Measurements from ENCODE around the gene USB1. TPM values are rescaled to one million over a fixed set of nuclear protein-coding genes. Genes with fewer than 3 reads are reported as not detected.

Gene USB1
- total and polyA plus RNA-seq, 11 donors = 20.3 to 61.9 (median 34.4) TPM

DNA sequence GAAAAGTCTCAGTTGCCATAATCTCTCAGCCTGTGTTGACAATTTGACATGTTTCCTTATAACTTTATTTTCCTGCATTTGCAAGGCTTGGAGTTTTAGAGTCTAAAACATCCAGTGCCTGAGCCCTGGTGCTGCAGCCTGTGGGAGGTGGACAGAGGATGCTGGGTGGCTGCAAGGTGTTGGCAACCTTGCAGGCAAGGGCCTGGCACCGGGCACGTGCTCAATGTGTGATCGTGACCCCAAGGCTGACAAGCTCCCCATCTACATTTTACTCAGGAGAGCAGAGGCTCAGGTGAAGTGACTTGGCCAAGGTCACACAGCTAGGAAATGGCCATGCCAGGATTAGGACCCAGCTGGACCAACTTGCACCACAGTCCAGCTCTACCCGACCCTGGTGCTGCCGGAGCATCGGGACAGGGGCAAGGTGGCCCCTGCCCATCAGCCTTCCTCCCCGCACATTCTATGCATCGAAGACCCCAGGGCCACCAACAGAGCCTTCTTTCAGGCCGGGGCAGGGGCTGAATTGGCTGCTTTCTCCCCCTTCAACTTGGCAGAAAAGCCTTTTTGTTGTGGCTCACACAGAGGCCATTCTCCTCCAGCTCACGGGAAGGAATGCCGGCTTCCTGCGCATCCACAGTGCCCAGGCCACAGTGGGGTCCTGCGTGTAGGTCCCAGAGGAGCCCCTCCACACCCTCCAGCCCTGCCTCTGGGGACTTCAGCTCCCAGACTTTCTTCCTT lies 47.5 kb downstream of the USB1 start:
- intact Hi-C loops (cut with DNase I) = loop anchor here in 1 of 10 donors (5.0 kb wide), 1 partner anchor 34 kb away; no protein-coding TSS in a partner anchor
- WGBS, 4 donors = 69 to 75% (median 74%) methylated on average over 12 to 13 of the region's 13 CpGs
- H3K9me3 ChIP-seq = no peaks in the 10 kb centered on the region
- H3K27ac ChIP-seq = peak overlapping the region in 11 of 12 donors; percentile 58 to 86 (median 71)
- H3K4me1 ChIP-seq = peaks cover 4 to 55% (median 34%) of the 10 kb centered on the region in 12 donors
- ATAC-seq (no peak), DNase-seq (peak in 1 of 5 donors; percentile 46)
- H3K36me3 ChIP-seq = peaks cover 0 to 17% (median 14%) of the 10 kb centered on the region in 9 donors
- TF ChIP-seq POLR2A (IDR thresholded peaks at IDR 0.05) (no peak), CTCF (IDR thresholded peaks at IDR 0.05) (no peak)
- H3K4me3 ChIP-seq = no peak overlapping the region
- H3K27me3 ChIP-seq = no peaks in the 10 kb centered on the region

- Histone ChIP-seq H3K9me3 (no peaks in the 10 kb centered on the region), H3K36me3 (peaks cover 0 to 9% (median 7%) of the 10 kb centered on the region in 9 donors), H3K27me3 (no peaks in the 10 kb centered on the region), H3K4me1 (peaks cover 4 to 55% (median 34%) of the 10 kb centered on the region in 12 donors), H3K4me3 (no peak overlapping the region), H3K27ac (peak overlapping the region in 8 of 12 donors; percentile 57 to 86 (median 70))
- no peak for TF ChIP-seq CTCF (IDR thresholded peaks at IDR 0.05)
- TF ChIP-seq POLR2A (IDR thresholded peaks at IDR 0.05) = no peak
- ATAC-seq (peak in 2 of 4 donors; percentile 4), DNase-seq (peak in 1 of 5 donors; percentile 58)
- intact Hi-C loops (cut with DNase I) = loop anchor here in 1 of 10 donors (5.0 kb wide), 1 partner anchor 33 kb away; no protein-coding TSS in a partner anchor
- 61 to 69% (median 67%) methylated on average over 17 of the region's 17 CpGs for WGBS, 4 donors
Observed at GRCh38 chr16:58049232-58050185, 48.3 kb downstream of the USB1 start.

DNA sequence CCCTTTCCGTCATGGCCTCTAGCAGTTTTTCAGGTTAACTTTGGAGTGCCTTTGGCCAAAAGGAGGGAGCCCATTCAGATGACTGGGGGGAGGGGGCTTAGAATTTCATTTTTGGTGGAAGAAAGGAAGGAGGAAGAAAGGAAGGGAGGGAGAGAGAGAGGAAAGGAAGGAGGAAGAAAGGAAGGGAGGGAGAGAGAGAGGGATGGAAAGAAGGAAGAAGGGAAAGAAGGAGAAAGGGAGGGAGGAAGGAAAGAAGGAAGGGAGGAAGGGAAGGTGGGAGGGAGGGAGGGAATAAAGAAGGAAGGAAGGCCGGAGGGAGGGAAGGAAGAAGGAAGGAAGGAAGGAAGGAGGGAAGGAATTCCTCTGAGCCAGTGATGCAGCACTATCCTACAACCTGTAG lies 50.1 kb downstream of the USB1 start:
- intact Hi-C loops (cut with DNase I) = no loop called here
- ATAC-seq = no peak

More for the DNA sequence above, 50.1 kb downstream of the USB1 start:
- Histone ChIP-seq H3K27ac (no peak overlapping the region), H3K27me3 (no peaks in the 10 kb centered on the region), H3K36me3 (no peaks in the 10 kb centered on the region), H3K4me1 (peaks cover 4 to 47% (median 33%) of the 10 kb centered on the region in 12 donors), H3K4me3 (no peak overlapping the region), H3K9me3 (no peaks in the 10 kb centered on the region)
- DNase-seq = no peak
- no peak for TF ChIP-seq CTCF (IDR thresholded peaks at IDR 0.05)
- TF ChIP-seq POLR2A (IDR thresholded peaks at IDR 0.05) = no peak
- 73 to 80% (median 76%) methylated on average over 2 of the region's 2 CpGs for WGBS, 4 donors

Data from heart left ventricle (tissue), 16 donors.